ENCODE measurements around the gene STRN4. TPM values are rescaled to one million over a fixed set of nuclear protein-coding genes. Genes with fewer than 3 reads are reported as not detected.
"Not testable (repeated sequence)": the region's sequence is repeated elsewhere in the genome, so short reads cannot be mapped to it uniquely, and the experiment has no call there.

Gene STRN4
- polyA plus RNA-seq, 4 donors: 78.5 to 94.7 (median 81.2) TPM

DNA sequence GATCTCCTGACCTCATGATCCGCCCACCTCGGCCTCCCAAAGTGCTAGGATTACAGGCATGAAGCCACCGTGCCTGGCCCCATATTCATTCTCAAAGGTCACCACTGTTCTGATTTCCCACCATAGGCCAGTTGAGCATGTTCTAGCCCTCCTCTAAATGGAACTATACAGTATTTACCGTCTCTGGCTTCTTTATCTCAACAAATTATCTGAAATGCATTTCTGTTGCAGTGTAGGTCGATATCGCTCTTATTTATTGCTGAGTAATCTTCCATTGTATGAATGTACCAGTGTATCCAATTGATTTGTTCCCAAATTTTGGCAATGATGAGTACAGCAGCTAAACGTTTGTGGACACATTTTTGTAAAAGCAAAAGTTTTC lies 26.8 kb upstream of the STRN4 start:
- no peak for DNase-seq (ENCODE audit: low read depth in 4 of 4, low spot score in 3 of 4)

DNA sequence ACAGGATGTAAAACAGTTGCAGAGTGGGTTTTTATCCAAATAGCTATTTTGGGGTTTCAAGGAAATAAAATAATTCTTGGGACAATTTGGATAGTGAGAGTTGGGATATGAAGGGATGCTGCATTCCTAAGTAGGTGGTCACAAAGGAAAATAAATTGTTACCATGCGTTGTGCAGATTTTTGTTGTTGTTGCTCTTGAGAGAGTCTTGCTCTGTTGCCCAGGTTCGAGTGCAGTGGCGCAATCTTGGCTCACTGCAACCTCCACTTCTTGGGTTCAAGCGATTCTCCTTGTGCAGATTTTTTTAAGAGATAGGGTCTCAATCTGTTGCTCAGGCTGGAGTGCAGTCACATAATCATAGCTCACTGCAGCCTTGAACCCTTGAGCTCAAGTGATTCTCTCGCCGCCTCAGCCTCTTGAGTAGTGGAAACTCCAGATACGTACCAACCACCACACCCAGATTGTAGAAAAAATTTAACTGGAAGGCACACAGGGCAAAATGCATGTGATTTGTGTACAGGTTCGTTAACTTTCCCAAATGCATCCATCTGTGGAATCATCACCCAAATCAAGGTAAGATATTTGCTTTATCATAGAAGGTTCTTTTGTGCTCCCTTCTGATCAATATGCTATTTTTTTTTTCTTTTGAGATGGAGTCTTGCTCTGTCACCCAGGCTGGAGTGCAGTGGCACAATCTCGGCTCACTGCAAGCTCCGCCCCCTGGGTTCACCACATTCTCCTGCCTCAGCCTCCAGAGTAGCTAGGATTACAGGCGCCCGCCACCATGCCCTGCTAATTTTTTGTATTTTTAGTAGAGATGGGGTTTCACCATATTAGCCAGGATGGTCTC lies 26.1 kb upstream of the STRN4 start:
- DNase-seq (ENCODE audit: low read depth in 4 of 4, low spot score in 3 of 4): no peak

DNA sequence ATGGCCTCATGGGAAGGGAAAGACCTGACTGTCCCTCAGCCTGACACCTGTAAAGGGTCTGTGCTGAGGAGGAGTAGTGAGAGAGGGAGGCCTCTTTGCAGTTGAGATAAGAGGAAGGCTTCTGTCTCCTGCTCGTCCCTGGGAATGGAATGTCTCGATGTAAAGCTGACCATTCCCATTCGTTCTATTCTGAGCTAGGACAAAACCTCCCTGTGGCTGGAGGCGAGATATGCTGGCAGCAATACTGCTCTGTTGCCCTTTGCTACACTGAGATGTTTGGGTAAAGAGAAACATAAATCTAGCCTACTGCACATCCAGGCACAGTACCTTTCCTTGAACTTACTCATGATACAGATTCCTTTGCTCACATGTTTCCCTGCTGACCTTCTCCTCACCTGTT lies 22.5 kb upstream of the STRN4 start:
- DNase-seq (ENCODE audit: low read depth in 4 of 4, low spot score in 3 of 4): not testable (repeated sequence)

DNA sequence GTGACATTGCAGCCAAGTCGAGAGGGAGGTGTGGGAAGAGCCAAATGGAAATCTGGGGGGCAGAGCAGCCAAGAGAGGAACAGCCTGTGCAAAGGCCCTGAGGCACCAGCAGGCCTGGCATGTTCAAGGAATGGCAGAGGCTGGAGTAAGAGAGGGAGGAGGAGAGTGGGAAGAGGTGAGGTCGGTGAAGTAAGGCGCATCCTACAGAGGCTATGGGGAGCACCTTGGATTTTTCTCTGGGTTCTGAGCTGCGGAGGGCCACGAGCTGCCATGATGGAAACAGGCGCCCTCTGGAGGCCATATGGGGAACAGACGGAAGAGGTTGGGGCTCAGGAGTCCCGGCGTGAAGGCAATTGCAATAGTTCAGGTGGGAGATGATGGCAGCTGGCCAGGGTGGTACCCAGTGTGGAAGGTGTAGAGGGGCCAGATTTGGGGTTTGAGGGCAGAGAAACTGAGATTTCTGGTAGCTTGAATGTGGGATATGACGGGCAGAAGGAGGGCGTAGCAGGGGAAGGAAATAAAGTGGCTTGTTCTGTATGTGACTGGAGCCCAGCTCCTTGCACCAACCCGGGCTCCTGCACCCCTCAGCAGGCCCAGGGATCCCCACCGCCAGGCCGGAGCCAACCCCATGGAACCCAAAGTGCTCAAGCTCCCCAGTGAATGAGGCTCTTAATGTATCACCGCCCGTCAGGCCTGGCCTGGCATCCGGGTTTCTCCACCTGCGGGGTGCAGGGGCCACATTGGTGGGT lies 20.5 kb upstream of the STRN4 start:
- no peak for DNase-seq (ENCODE audit: low read depth in 4 of 4, low spot score in 3 of 4)

DNA sequence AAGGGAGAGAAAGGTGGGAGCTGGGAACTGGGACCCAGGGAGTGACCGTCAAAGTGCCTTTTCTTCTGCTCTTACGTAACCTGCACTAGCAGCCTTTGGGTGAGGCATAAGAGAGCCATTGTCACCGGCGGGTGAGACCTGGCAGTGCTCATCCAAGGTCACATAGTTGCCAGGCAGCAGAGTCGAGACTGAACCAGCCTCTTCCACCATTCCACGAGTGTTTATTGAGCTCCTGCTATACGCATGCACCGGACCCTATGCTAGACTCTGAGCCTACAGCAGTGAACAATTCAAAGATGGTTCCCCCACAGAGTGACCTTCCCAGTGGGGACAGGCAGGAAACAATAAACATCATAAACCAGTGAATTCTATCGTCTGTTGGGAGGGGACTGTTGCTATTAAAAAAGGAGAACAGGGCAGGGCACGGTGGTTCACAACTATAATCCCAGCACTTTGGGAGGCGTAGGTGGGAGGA lies 18.6 kb upstream of the STRN4 start:
- no peak for DNase-seq (ENCODE audit: low read depth in 4 of 4, low spot score in 3 of 4)

DNA sequence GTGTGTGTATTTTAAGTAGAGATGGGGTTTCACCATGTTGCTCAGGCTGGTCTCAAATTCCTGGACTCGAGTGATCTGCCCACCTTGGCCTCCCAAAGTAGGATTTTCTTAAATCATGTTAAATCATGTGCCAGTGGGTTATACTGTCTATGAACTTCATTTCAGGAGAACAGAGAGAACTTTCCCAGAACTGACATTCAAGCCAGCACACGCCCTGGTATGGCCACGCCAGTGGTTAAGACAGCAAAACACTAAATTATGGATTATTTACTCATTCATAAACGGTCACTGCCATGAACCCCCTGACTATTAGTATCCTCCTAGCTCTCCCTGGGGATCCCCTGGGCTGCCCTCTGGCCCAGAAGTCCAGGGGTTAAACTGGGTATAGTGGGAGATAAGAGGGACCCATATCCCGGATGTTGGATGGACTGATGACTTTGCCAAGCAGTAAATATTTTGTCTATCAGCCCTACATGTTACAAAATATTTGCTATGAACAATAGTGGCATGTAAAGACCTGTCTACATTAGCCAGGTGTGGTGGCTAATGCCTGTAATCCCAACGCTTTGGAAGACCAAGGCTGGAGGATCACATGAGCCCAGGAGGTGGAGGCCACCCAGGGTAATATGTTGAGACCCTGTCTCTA lies 16.1 kb upstream of the STRN4 start:
- DNase-seq (ENCODE audit: low read depth in 4 of 4, low spot score in 3 of 4): no peak

DNA sequence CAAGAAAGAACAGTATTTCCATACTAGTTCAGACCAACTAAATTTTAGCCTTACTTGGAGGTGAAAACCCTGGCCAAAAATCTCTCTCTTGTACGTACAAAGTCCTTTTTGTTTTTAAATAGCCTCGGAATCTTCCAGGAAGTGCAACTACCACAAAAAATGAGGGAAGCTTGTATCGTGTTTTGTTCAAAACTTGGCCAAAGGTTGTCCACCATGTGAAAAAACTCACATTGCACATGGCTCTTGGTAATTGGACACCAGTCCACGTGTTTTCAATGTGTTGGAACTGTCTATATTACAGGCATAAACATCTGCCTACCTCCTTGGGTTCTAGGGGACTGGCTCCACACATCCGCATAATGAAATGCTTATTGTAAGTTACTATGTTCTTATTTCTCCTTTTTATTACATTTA lies 15.2 kb upstream of the STRN4 start:
- DNase-seq (ENCODE audit: low read depth in 4 of 4, low spot score in 3 of 4): no peak

DNA sequence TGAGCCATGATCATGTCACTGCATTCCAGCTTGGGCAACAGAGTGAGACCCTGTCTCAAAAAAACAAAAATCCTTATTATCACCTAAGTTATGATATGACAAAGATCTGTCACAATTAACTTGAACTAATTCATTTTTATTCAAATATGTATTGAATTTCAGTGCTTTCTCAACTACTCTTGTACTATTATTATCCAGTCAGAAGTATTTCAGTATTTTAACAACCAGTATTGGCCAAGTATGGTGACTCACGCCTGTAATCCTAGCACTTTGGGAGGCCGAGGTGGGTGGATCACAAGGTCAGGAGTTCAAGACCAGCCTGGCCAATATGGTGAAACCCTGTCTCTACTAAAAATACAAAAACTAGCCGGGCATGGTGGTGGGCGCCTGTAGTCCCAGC lies 14.6 kb upstream of the STRN4 start:
- DNase-seq (ENCODE audit: low read depth in 4 of 4, low spot score in 3 of 4): not testable (repeated sequence)

DNA sequence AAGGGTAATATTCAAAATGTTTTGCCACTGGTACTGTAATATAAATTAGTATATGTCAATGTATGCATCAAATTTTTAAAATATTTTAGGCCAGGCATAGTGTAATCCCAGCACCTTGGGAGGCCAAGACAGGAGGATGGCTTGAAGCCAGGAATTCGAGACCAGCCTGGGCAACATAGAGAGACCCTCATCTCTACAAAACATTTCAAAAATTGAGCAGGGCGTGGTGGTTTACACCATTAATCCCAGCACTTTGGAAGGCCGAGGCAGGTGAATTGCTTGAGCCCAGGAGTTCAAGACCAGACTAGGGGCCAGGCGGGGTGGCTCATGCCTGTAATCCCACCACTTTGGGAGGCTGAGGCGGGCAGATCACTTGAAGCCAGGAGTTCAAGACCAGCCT lies 14.1 kb upstream of the STRN4 start:
- DNase-seq (ENCODE audit: low read depth in 4 of 4, low spot score in 3 of 4): no peak

DNA sequence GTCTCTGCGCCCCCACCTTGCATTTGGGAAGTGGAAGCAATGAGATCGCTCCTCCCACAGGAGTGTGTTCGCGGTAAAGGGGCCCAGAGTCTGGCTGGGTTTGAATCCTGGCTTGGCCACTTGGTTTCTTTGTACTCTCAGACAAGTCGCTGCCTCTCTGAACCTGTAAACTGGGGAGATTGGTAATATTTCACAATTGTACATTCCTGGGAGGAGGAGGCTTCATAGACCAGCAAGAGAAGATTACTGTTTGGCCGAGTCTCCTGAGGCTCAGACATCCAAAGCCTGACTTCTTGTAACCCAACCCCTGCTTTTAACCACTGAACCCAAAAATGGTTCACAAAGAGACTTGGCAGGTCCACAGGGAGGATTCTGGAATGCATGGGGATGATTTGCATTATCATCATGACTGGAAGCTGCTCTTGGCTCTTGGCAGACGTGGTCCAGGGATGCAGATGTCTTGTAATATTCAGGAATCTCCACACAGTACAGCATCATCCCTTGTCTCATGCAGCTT lies 13.6 kb upstream of the STRN4 start:
- no peak for DNase-seq (ENCODE audit: low read depth in 4 of 4, low spot score in 3 of 4)

DNA sequence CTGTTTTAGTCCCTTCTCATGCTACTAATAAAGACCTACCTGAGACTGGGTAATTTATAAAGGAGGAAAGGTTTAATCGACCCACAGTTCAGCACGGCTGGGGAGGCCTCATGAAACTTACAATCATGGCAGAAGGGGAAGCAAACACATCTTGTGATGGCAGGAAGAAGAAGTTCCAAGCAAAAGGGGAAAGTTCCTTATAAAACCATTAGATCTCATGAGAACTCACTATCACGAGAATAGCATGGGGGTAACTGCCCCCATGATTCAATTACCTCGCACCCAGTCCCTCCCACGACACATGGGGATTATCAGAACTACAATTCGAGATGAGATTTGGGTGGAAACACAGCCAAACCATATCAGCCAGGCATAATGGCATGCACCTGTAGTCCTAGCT lies 13.0 kb upstream of the STRN4 start:
- DNase-seq (ENCODE audit: low read depth in 4 of 4, low spot score in 3 of 4): no peak

DNA sequence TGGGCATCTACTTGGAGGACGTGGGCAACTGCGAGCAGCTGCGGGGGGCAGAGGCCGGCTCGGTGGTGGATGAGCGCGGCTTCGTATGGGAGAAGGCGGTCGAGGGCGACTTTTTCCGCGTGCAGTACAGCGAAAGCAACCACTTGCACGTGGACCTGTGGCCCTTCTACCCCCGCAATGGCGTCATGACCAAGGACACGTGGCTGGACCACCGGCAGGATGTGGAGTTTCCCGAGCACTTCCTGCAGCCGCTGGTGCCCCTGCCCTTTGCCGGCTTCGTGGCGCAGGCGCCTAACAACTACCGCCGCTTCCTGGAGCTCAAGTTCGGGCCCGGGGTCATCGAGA lies 10.3 kb upstream of the STRN4 start:
- no peak for DNase-seq (ENCODE audit: low read depth in 4 of 4, low spot score in 3 of 4)

DNA sequence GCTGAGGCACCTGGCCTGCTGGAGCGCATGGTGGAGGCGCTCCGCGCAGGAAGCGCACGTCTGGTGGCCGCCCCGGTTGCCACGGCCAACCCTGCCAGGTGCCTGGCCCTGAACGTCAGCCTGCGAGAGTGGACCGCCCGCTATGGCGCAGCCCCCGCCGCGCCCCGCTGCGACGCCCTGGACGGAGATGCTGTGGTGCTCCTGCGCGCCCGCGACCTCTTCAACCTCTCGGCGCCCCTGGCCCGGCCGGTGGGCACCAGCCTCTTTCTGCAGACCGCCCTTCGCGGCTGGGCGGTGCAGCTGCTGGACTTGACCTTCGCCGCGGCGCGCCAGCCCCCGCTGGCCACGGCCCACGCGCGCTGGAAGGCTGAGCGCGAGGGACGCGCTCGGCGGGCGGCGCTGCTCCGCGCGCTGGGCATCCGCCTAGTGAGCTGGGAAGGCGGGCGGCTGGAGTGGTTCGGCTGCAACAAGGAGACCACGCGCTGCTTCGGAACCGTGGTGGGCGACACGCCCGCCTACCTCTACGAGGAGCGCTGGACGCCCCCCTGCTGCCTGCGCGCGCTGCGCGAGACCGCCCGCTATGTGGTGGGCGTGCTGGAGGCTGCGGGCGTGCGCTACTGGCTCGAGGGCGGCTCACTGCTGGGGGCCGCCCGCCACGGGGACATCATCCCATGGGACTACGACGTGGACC lies 9.7 kb upstream of the STRN4 start:
- no peak for DNase-seq (ENCODE audit: low read depth in 4 of 4, low spot score in 3 of 4)

DNA sequence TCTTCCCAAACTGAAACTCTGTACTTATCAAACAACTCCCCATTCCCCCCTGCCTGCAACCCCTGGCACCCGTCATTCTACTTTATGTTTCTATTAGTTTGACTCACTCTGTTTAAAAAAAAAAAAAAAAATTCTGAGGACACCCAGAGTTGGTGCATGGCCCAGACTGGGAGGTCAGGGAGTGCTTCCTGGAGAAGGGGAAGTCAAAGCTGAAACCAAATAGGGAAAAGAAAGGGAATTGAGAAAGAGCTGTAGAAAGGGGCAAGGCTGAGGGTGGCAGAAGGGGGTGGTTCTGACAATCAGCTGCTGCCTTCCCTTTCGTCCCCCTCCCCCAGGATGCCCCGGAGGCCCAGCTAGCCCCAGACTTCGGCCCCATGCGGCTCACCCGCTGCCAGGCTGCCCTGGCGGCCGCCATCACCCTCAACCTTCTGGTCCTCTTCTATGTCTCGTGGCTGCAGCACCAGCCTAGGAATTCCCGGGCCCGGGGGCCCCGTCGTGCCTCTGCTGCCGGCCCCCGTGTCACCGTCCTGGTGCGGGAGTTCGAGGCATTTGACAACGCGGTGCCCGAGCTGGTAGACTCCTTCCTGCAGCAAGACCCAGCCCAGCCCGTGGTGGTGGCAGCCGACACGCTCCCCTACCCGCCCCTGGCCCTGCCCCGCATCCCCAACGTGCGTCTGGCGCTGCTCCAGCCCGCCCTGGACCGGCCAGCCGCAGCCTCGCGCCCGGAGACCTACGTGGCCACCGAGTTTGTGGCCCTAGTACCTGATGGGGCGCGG lies 9.0 kb upstream of the STRN4 start:
- DNase-seq (ENCODE audit: low read depth in 4 of 4, low spot score in 3 of 4): no peak

DNA sequence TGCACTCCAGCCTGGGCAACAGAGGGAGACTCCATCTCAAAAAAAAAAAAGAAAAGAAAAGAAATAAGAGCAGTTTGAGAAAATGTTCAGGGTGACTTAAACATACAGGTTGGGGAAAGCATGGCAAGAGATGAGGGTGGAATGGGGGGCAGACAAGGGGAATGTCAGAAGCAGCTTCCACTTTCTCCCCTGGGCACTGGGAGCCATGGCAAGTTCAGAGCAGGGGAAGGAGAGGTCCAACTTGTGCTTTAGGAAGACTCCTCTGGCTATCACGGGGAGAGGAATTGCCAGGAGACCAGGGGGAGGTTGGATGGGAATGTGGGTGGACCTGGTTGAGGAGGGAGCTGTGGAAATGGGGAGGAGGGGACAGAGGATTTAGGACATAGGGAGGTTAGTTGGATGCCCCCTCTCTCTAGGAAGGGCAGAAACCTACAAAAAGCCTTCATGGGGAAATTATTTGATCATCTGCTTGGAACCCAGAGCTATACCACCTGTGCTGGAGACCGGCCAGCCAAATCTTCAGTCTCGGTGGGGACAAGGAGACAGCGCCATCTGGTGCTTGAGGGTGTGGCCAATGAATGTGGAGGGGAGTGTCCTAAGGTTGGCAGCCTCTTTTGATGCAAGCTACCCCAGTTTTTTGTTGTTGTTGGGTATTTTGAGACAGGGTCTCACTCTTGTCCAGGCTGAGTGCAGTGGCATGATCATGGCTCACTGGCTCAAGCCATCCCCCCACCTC lies 7.3 kb upstream of the STRN4 start:
- DNase-seq (ENCODE audit: low read depth in 4 of 4, low spot score in 3 of 4): no peak

DNA sequence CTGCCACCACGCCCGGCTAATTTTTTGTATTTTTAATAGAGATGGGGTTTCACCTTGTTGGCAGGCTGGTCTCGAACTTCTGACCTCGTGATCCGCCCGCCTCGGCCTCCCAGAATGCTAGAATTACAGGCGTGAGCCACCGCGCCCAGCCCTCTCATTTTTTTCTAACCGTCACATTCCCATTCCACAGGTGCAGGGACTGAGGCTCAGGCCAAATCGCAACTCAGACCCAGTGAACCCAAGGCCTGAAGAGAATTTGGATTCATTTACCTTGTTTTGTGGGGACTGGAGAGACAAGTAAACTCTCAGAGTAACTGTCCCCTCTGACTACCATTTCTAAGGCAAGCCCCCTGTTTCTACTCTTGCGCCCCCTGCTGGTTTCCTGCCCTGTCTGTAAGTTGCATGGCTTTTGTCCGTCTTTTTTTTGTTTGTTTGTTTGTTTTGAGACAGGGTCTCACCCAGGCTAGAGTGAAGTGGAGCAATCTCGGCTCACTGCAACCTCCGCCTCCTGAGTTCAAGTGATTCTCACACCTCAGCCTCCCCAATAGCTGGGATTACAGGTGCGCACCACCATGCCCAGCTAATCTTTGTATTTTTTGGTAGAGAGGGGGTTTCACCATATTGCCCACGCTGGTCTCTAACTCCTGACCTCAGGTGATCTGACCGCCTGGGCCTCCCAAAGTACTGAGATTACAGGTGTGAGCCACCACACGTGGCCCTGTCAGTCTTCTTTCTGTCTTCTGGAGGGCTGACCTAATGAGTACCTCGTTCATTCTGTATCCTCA lies 2.3 kb upstream of the STRN4 start:
- DNase-seq (ENCODE audit: low read depth in 4 of 4, low spot score in 3 of 4): no peak

DNA sequence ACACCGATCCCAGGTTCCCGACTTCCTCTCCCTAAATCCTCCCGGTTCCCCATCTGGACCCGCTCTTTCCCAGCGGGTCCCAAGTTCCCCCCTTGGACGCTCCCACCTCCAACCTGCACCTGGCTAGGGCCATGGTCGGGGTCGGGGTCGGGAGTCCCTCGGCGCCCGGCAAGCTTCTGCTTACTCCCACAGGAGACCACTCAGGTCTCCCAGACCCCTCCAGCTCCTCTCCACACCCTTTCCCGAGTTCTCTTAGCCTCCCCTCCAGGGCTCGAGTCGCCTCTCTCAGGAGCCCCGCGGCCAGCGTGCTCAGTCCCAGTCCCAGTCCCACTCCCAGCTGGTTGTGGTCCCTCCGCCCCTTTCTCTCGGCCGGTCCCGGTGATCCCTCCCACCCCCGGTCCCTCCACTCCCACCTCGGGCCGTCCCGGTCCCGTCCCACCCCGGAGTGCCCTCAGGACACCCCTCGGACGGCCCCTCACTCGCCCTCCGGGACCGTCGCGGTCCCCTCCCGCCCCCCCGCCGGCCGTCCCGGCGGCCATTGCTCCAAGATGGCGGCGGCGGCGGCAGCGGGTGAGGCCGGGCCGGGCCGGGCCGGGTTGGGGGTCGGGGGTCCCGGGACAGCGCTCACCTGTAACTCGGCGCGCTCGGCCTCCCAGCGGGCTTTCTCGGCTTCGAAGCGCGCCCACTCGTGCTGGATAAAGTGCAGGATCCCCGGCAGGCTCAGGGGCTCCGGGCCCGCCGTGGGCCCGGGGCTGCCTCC lies 549 bp downstream of the STRN4 start, which contains the start of gene FKRP:
Gene FKRP (plus strand): TSS at position 537 of the 760 bp plus-strand sequence. CDS start 9,394 bp downstream, outside the sequence.
- DNase-seq (ENCODE audit: low read depth in 4 of 4, low spot score in 3 of 4): no peak

DNA sequence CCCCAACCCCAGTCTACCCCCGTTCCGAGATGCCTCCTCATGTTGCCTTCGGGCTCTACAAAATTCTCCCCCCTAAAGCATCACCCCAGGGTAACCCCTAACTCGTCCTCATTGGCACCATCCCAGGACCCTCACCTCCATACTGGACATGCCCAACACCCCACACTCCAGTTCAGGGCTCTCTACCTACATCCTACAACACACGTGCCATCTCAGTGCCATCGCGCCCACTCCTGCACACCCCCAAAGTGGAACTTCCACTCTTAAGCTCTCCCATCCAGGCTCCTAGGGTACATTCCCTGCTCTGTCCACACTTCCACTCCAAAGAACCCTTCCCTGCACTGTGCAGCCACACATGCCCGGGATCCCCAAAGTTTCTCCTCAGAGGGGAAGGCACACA lies 1.2 kb downstream of the STRN4 start:
- no peak for DNase-seq (ENCODE audit: low read depth in 4 of 4, low spot score in 3 of 4)

All from right renal pelvis (tissue), 4 donors.